SK-N-SH treated with all-trans-retinoic acid at 6 μM for 48 hours (cell line): ENCODE measurements around the gene PPIG.

ENCODE experiments used
- ARNTL ChIP-seq: fragments of 450-650 bp; formaldehyde crosslinking; IDR thresholded peaks from 2 replicates; pipeline ENCODE4 v1.5.0; 2020; ENCODE audit warnings: low read depth, mild to moderate bottlenecking, moderate library complexity, borderline replicate concordance
- ESRRG ChIP-seq: fragments of 250-450 bp; sonication (Bioruptor Pico); IDR thresholded peaks from 2 replicates; pipeline ENCODE4 v1.6.1; 2021; ENCODE audit warnings: mild to moderate bottlenecking
- ISL1 ChIP-seq: fragments of 250-450 bp; sonication (Bioruptor Pico); IDR thresholded peaks from 2 replicates; pipeline ENCODE4 v2.1.2; 2022; ENCODE audit warnings: mild to moderate bottlenecking, moderate library complexity
- OSR1 ChIP-seq: fragments of 250-450 bp; sonication (Bioruptor Pico); IDR thresholded peaks from 2 replicates; pipeline ENCODE4 v1.8.0; 2022; ENCODE audit warnings: moderate library complexity, mild to moderate bottlenecking, inconsistent platforms
- ZNF8 ChIP-seq: fragments of 450-650 bp; formaldehyde crosslinking; IDR thresholded peaks from 2 replicates; pipeline ENCODE4 v1.5.0; 2020; ENCODE audit warnings: mild to moderate bottlenecking, moderate library complexity
- TF ChIP-seq, protein P1 (sequence below): fragments of 250-450 bp; sonication (Bioruptor Pico); IDR thresholded peaks from 2 replicates; pipeline ENCODE4 v1.8.0; 2020; ENCODE audit warnings: mild to moderate bottlenecking, moderate library complexity, borderline replicate concordance
- TF ChIP-seq, protein P2 (sequence below): fragments of 250-450 bp; sonication (Bioruptor Pico); IDR thresholded peaks from 2 replicates; pipeline ENCODE4 v1.5.1; 2020; ENCODE audit warnings: low read depth, mild to moderate bottlenecking, moderate library complexity

DNA sequence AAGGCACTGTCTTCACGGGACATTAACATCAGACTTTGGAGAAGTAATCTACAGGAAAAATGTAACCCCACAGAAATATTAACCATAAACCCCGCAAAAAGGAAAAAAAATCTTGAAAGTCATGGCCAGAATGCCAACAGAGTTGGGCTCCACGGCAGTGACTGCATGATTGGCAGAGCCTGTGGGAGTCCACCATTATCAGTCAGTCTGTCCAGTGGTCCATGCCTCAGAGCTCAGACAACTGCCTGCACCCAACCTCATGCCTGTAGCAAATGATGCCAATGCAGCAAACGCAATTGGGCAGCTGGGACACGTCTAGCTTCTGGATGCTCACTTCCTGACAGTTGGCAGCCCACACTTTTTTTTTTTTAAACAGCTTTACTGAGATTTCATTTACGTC is 5.1 kb upstream of the PPIG start:
- TF ChIP-seq ISL1, result no peak
- no peak for TF ChIP-seq ESRRG (CRISPR knock-in tag)
- TF ChIP-seq ARNTL (CRISPR knock-in tag), result no peak
- TF ChIP-seq, protein P1, sequence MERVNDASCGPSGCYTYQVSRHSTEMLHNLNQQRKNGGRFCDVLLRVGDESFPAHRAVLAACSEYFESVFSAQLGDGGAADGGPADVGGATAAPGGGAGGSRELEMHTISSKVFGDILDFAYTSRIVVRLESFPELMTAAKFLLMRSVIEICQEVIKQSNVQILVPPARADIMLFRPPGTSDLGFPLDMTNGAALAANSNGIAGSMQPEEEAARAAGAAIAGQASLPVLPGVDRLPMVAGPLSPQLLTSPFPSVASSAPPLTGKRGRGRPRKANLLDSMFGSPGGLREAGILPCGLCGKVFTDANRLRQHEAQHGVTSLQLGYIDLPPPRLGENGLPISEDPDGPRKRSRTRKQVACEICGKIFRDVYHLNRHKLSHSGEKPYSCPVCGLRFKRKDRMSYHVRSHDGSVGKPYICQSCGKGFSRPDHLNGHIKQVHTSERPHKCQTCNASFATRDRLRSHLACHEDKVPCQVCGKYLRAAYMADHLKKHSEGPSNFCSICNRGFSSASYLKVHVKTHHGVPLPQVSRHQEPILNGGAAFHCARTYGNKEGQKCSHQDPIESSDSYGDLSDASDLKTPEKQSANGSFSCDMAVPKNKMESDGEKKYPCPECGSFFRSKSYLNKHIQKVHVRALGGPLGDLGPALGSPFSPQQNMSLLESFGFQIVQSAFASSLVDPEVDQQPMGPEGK, result no peak
- TF ChIP-seq, protein P2, sequence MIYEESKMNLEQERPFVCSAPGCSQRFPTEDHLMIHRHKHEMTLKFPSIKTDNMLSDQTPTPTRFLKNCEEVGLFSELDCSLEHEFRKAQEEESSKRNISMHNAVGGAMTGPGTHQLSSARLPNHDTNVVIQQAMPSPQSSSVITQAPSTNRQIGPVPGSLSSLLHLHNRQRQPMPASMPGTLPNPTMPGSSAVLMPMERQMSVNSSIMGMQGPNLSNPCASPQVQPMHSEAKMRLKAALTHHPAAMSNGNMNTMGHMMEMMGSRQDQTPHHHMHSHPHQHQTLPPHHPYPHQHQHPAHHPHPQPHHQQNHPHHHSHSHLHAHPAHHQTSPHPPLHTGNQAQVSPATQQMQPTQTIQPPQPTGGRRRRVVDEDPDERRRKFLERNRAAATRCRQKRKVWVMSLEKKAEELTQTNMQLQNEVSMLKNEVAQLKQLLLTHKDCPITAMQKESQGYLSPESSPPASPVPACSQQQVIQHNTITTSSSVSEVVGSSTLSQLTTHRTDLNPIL (CRISPR knock-in tag), result no peak
- TF ChIP-seq ZNF8 (CRISPR knock-in tag), result no peak
- no peak for TF ChIP-seq OSR1 (CRISPR knock-in tag)
